Left lobe of liver (tissue), 2 donors: ENCODE measurements around the gene CECR2. TPM values are rescaled to one million over a fixed set of nuclear protein-coding genes. Genes with fewer than 3 reads are reported as not detected.

Experiments
- ATAC-seq: fragments of 200-7000 bp; cut with Tn5 transposase; one replicate; pipeline ENCODE4 v1.9.1; 2020; ENCODE audit warnings: mild to moderate bottlenecking, moderate library complexity
- DNase-seq: peaks from one replicate; pipeline ENCODE4 v3.0.0-alpha.2; 2020; ENCODE audit warnings: low spot score
- total RNA-seq: library from RNA; stranded (reverse); gene quantifications from one replicate; pipeline ENCODE4 v1.2.1, GENCODE V29; 2021
- donor health status: DM: no; HTN: no; CAD: no; lungs with moderate emphysema.
- donor health status: DM: no; HTN: yes; CAD: no.

Gene CECR2
- total RNA-seq, 1 donor from 2014 or later, result 12.0 TPM

GRCh38 chr22:17366830-17367229, 2.4 kb upstream of the CECR2 start:
- no peak for ATAC-seq
- no peak for DNase-seq

DNA sequence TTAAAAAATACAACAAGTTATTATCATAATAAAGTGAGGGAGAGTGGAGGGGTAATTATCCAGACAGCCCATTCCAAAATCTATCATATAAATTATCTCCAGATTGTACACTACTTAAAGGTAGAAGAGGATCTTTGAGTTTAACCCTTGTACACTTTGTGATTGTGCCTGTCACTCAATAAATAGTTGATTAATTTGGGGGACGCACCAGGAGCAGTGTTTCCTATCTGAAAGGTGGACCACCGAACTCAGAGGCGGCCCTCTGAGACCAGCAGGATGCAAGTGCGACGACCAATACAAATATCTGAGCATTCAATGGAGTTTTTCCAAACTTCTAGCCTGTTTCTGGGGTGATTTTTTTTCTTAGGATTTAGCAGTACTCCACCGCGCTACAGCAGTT, 1.1 kb upstream of the CECR2 start:
- no peak for ATAC-seq
- no peak for DNase-seq

- ATAC-seq (peak; percentile 65), DNase-seq (peak; percentile 76)
These were observed 464 bp upstream of the CECR2 start for GRCh38 chr22:17368554-17369438.

DNA sequence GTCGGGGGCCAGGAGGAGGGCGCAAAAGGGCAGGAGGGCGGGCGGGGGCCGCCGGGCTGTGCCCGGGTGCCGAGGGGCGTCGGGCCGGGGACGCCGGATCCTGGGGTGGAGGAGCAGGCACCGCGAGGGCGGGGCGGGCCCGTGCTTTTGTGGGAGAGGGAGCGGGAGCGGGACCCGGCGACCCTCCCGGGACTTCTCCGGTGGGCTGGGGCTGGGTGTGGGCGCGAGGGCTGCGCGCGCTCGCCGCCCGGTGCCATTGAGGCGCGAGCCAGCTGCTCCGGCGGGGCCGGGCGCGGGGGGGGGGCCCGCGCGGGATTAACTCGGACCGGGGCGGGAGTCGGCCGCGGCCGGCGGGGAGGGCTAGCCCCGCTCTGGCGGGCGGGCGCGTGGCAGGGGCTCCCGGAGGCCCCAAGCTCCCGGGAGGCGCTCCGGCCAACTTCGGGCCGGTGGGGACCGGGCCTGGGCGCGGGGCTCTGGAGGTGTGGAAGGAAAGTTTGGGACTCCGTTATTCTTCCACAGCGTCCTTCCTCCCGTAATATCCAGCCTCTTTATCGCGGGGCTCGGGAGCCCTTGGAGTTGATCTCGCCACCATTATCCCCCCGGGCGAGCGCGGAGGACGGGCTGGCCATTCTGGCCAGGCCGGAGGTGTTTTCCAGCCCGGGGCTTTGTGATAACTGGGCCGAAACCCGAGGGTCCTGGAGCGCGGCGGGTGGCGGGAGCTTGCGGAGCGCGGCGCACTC, 936 bp downstream of the CECR2 start:
- peak; percentile 46 for ATAC-seq

DNA sequence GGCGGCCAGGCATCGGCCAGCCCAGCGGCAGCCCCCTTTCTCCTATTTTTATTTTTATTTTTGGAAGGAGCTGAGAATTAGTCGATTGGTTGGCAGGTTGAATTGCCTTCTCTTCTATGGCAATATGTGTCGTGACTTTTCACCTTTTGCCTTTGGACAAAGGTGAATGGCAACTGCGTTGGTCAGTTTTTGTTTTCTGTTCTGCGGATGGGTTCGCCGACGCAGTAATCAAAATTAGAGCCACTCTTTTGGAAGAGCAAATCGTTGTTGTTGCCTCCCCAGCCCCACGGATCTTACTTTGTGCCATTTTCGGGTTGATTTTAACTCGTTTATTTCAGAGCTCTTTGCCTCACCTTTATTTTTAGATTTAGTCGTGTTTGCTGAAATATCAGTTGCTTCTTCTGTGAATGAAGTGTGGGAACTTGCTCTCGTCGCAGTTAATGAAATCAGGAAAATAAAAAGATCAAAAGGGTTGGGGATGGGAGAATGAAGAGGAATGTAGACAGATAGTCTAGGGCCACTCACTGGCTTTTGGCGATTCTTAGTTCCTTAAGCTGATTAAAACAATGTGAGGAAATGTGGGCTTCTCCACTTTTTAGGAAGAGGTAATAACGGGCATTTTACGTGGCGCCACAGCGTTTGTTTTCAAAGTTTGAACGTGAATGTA, 1.6 kb downstream of the CECR2 start:
- peak; percentile 50 for ATAC-seq
- DNase-seq, result peak; percentile 70

More for the DNA sequence above, 936 bp downstream of the CECR2 start:
- DNase-seq, result peak; percentile 55

DNA sequence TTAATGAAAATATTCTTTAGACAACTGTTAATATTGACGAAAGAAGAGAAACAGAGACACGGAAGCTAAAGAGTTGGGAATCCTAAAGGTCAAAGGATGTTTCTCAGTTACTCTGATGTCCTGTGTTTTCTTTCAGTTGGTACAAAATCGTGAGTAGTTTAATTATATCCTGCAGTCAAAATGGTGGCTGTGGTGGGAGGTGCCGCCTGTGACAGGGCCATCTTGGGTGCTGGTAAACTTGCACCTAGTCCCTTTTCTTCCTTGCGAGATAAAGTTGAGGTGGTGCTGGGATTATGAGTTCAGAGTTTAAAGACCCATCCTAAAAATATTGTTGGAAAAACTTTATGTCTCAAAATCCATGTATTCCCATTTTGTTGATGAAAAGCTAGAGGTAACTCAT, 2.2 kb downstream of the CECR2 start:
- DNase-seq, result no peak
- ATAC-seq, result no peak

DNA sequence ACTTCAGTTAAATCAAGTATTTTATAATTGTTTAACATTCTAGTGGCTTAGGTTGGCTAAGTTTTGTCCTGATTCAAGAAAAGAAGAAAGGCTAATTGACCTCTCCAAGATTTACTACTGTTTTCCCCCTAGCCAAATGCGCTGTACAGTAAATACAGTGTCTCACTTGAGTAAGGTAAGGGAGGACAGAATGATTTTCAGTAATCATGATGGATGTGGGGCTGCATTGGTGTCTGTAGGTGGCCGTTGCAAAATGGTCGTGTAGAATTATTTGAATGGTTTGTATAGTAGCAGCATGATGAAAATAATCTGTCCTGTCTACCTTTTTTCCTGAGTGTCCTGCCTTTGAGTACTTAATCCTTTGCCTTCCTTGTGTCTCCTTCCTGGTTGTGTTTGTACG, 4.6 kb downstream of the CECR2 start:
- DNase-seq (no peak), ATAC-seq (no peak)

DNA sequence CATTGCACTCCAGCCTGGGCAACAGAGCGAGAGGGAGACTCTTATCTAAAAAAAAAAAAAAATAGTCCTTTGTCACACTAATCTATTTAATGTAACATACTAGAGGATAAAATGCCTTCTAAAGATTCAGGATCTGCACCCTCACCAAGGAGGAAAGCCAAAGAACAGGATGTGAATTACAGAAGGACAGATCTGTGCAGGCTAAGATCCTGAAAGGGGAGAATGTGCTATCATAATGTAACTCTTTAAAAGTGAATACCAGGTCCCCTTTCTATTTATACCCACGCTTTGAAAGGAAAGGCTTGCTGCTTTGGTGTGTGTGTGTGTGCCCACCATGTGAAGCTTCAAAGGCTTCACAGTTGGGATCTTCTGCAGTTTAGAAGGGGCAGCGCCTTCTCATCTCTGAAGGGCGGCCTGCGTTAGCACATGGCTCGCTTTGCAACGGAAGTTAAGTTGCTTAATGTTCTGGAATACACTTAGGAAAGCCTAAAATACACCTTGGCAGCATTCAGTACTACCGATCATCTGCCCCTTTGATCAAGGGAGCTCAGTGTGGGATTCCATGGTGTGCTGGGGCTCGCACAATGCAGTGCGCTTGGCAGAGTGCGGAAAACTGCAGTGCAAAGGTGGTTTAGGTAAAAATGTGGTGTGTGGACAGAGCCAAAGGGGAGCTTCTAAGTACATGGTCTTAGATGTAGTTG, 6.8 kb downstream of the CECR2 start:
- no peak for DNase-seq
- ATAC-seq, result peak; percentile 84

DNA sequence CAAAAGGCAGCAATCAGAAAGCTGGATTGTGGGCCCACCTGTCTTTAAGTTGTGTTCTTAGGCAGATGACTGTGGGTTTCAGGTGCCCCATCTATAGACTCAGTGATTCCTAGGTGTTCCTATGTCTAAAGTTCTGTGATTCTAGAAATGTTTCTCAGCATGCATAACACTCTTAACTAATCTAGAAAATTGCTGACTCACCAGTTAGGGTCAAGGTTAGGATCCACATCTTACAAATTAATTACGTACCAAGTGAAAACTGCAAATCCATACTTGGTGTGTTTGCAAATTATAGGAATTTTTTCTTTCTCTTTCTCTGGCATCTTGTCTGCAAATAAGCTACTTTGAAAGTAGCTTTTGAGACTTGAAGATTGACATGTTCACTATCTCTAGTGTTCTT, 7.7 kb downstream of the CECR2 start:
- DNase-seq (no peak), ATAC-seq (no peak)

GRCh38 chr22:17379944-17380343, 10.7 kb downstream of the CECR2 start:
- no peak for ATAC-seq

DNA sequence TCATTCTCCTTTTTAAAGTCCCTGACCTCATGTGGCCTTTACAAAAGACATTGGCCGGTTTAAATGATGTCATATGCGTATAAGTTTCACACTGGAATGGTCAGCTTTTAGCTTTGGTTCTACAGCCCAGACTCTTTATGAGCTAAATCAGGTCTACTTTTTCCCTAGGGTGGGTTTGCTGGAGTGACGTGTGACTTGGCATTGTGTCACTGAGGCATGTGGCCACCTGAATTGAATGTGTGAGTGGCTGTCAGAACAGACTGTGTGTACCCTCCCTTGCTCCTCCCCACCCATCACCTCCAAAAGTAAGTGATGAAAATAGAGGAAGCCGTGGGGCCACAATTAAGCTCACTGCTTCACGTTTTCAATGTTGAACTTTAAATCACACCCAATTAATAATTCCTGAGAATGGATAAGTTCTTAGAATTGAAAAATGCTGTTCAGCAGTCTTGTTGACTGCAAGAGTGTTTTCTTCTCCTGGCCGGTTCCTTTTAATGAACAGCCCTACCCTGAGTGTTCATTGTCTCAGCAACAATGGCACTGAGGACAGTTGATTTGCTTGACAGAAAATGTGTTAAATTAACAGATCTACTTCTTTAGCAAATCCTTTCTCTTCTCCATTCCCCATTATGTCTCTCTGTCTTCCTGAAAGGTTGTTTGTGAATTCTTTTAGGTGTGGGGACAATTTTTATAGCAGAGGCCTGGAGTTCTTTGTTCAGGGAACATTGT, 11.3 kb downstream of the CECR2 start:
- no peak for ATAC-seq
- DNase-seq, result no peak

More at GRCh38 chr22:17379944-17380343, 10.7 kb downstream of the CECR2 start:
- DNase-seq, result no peak

GRCh38 chr22:17381192-17381913, 12.1 kb downstream of the CECR2 start:
- DNase-seq, result peak; percentile 57
- peak; percentile 96 for ATAC-seq

GRCh38 chr22:17384612-17385330, 15.5 kb downstream of the CECR2 start:
- DNase-seq (no peak), ATAC-seq (no peak)

DNA sequence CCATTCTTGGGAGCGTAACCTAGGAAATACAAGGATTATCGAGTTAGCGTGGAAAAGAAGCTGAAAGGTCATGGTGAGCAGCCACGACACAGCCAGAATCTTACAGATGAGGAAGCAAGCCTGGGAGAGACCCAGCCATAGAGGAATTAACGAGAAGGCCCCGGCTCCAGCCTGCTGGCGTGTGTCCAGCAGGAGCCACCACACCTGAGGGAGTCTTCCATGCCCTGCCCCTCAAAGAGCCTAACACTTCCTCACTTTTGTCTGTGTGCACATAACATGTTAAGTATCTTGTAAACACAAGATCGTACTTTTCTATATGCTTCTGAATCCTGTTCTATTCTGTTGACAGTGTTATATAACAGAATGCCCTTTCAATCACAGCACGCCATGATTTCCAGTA, 18.1 kb downstream of the CECR2 start:
- ATAC-seq (no peak), DNase-seq (no peak)

GRCh38 chr22:17388235-17388634, 19.0 kb downstream of the CECR2 start:
- no peak for ATAC-seq
- DNase-seq, result no peak

GRCh38 chr22:17390087-17390486, 20.8 kb downstream of the CECR2 start:
- ATAC-seq (peak; percentile 78), DNase-seq (no peak)

- ATAC-seq (no peak), DNase-seq (no peak)
These were observed 27.3 kb downstream of the CECR2 start for GRCh38 chr22:17396516-17396915.

GRCh38 chr22:17397756-17398547, 28.7 kb downstream of the CECR2 start:
- DNase-seq (no peak), ATAC-seq (no peak)
